OCI-LY3 (cell line): Measurements from ENCODE around the gene MROH7.

ENCODE experiments used
- H2AFZ ChIP-seq: fragments of 200-600, 300-600 bp; shearing (Covaris generic); 2 replicates; pipeline ENCODE4 v1.6.0; 2014; ENCODE audit warnings: antibody characterized with exemption, low read depth, low read length
- H3K27ac ChIP-seq: fragments of 200-600, 300-600 bp; sonication (generic); 2 replicates; pipeline ENCODE4 v1.5.1; 2014; ENCODE audit warnings: mild to moderate bottlenecking, low read length, moderate library complexity, mixed read lengths
- H3K27me3 ChIP-seq: fragments of 200-600, 300-600 bp; sonication (generic); 2 replicates; pipeline ENCODE4 v1.6.1; 2014; ENCODE audit warnings: low read depth, low read length, mixed read lengths
- H3K36me3 ChIP-seq: fragments of 200-600, 300-600 bp; sonication (generic); replicated peaks from 2 replicates; pipeline ENCODE3; 2014; ENCODE audit warnings: low read depth, low read length, mixed read lengths
- H3K4me1 ChIP-seq: fragments of 300-600, 200-600 bp; sonication (generic); 2 replicates; pipeline ENCODE4 v1.6.1; 2014; ENCODE audit warnings: low read length, mixed read lengths
- H3K4me2 ChIP-seq: fragments of 200-600, 300-600 bp; sonication (generic); 2 replicates; pipeline ENCODE4 v1.6.1; 2014; ENCODE audit warnings: low read length, mixed read lengths
- H3K4me3 ChIP-seq: fragments of 300-600, 200-600 bp; sonication (generic); 2 replicates; pipeline ENCODE4 v1.5.1; 2014; ENCODE audit warnings: antibody characterized with exemption, mild to moderate bottlenecking, low read length, moderate library complexity
- H3K79me2 ChIP-seq: fragments of 300-600, 200-600 bp; shearing (Covaris generic); 2 replicates; pipeline ENCODE4 v1.6.1; 2014; ENCODE audit warnings: mild to moderate bottlenecking, low read length, mixed read lengths
- H3K9ac ChIP-seq: fragments of 300-600, 200-600 bp; shearing (Covaris generic); 2 replicates; pipeline ENCODE4 v1.6.0; 2014; ENCODE audit warnings: mild to moderate bottlenecking, low read length, moderate library complexity
- H3K9me3 ChIP-seq: fragments of 200-600, 300-600 bp; shearing (Covaris generic); 2 replicates; pipeline ENCODE4 v1.6.1; 2014; ENCODE audit warnings: low read length, mixed read lengths; ENCODE audit not compliant: insufficient read depth
- H4K20me1 ChIP-seq: fragments of 200-600, 300-600 bp; sonication (generic); 2 replicates; pipeline ENCODE4 v1.6.1; 2016; ENCODE audit warnings: low read length, mixed read lengths; ENCODE audit not compliant: insufficient read depth
- CTCF ChIP-seq: fragments of 200-600, 300-600 bp; sonication (generic); IDR thresholded peaks from 2 replicates; pipeline ENCODE4 v1.5.1; 2014; ENCODE audit warnings: antibody characterized with exemption, low read length, low read depth
- EZH2phosphoT487 ChIP-seq: fragments of 200-600 bp; shearing (Covaris generic); IDR thresholded peaks from 2 replicates; pipeline ENCODE4 v1.6.1; 2018; ENCODE audit warnings: antibody characterized with exemption, mixed run types, low read depth

The MROH7 gene

GRCh38 chr1:54742282-54742681, 100.7 kb downstream of the MROH7 start:
- Histone ChIP-seq H3K9me3 (no peaks in the 10 kb centered on the region), H3K27me3 (no peaks in the 10 kb centered on the region), H3K79me2 (no peaks in the 10 kb centered on the region), H3K4me2 (no peak overlapping the region), H4K20me1 (no peaks in the 10 kb centered on the region), H2AFZ (no peak overlapping the region), H3K36me3 (peaks cover 6% of the 10 kb centered on the region), H3K9ac (no peak overlapping the region), H3K4me3 (no peak overlapping the region), H3K27ac (no peak overlapping the region), H3K4me1 (no peaks in the 10 kb centered on the region)
- TF ChIP-seq EZH2phosphoT487 (no peak), CTCF (no peak)

- Histone ChIP-seq H3K4me3 (no peak overlapping the region), H2AFZ (no peak overlapping the region), H3K27ac (no peak overlapping the region), H3K4me2 (no peak overlapping the region), H3K27me3 (no peaks in the 10 kb centered on the region), H3K9me3 (no peaks in the 10 kb centered on the region), H3K9ac (no peak overlapping the region), H4K20me1 (no peaks in the 10 kb centered on the region), H3K36me3 (peaks cover 6% of the 10 kb centered on the region), H3K4me1 (no peaks in the 10 kb centered on the region), H3K79me2 (no peaks in the 10 kb centered on the region)
- no peak for TF ChIP-seq CTCF
- TF ChIP-seq EZH2phosphoT487, result no peak
These were observed 102.0 kb downstream of the MROH7 start for GRCh38 chr1:54743416-54744226.

GRCh38 chr1:54744696-54745095, 103.1 kb downstream of the MROH7 start:
- H3K27me3 ChIP-seq, result no peaks in the 10 kb centered on the region
- no peak overlapping the region for H3K9ac ChIP-seq
- H3K27ac ChIP-seq, result no peak overlapping the region
- H3K4me1 ChIP-seq, result no peaks in the 10 kb centered on the region
- no peak overlapping the region for H2AFZ ChIP-seq
- TF ChIP-seq CTCF (no peak), EZH2phosphoT487 (no peak)
- no peak overlapping the region for H3K4me2 ChIP-seq
- no peaks in the 10 kb centered on the region for H3K79me2 ChIP-seq
- no peaks in the 10 kb centered on the region for H3K9me3 ChIP-seq
- H3K36me3 ChIP-seq, result peaks cover 6% of the 10 kb centered on the region
- H4K20me1 ChIP-seq, result no peaks in the 10 kb centered on the region
- H3K4me3 ChIP-seq, result no peak overlapping the region

GRCh38 chr1:54745274-54745673, 103.7 kb downstream of the MROH7 start:
- no peaks in the 10 kb centered on the region for H3K79me2 ChIP-seq
- H3K36me3 ChIP-seq, result peaks cover 6% of the 10 kb centered on the region
- no peak overlapping the region for H3K27ac ChIP-seq
- H3K9me3 ChIP-seq, result no peaks in the 10 kb centered on the region
- TF ChIP-seq CTCF (no peak), EZH2phosphoT487 (no peak)
- no peak overlapping the region for H3K4me2 ChIP-seq
- H3K27me3 ChIP-seq, result no peaks in the 10 kb centered on the region
- H3K9ac ChIP-seq, result no peak overlapping the region
- no peak overlapping the region for H3K4me3 ChIP-seq
- H2AFZ ChIP-seq, result no peak overlapping the region
- H3K4me1 ChIP-seq, result no peaks in the 10 kb centered on the region
- no peaks in the 10 kb centered on the region for H4K20me1 ChIP-seq
